B cell (primary cell): Measurements from ENCODE around the gene KCTD13. TPM values are rescaled to one million over a fixed set of nuclear protein-coding genes. Genes with fewer than 3 reads are reported as not detected.

Source experiments
- ATAC-seq: fragments of 200-7000 bp; cut with Tn5 transposase; one replicate; pipeline ENCODE4 v1.10.0; 2021; ENCODE audit warnings: low read depth, mild to moderate bottlenecking, moderate number of reproducible peaks, moderate library complexity
- CTCF ChIA-PET: fragments of 350-600 bp; sonication (Branson Sonifier 250); formaldehyde crosslinking; loops from one replicate; lab custom pipeline; 2021; ENCODE audit warnings: antibody characterized with exemption, inconsistent platforms; lab: Charles Lee
- POLR2A ChIA-PET: fragments of 350-600 bp; sonication (Branson Sonifier 250); formaldehyde crosslinking; loops from one replicate; lab custom pipeline; 2021; ENCODE audit warnings: antibody characterized with exemption; lab: Charles Lee
- DNase-seq: peaks from one replicate; pipeline ENCODE4 v3.0.0; 2013
- H2AFZ ChIP-seq: 2 replicates; pipeline ENCODE4 v1.6.1; 2012; ENCODE audit warnings: mild to moderate bottlenecking, low read depth, low read length; ENCODE audit not compliant: insufficient read depth, poor library complexity, severe bottlenecking
- H3K27ac ChIP-seq, 2 donors: 1 replicate in 1 of 2; 2 replicates in 1 of 2; pipeline ENCODE4 v1.5.1; 2012 to 2013; ENCODE audit warnings: low read length in 2 of 2, mild to moderate bottlenecking in 2 of 2, moderate library complexity in 1 of 2
- H3K27me3 ChIP-seq, 4 experiments: fragments of 200-600 bp in 1 of 4; sonication (generic) in 1 of 4; replicated peaks in 1 of 4; 1 replicate in 2 of 4; 2 replicates in 2 of 4; pipeline versions ENCODE4 v1.6.1 to v1.7.0; 2013 to 2016; ENCODE audit warnings: low read length in 3 of 4, mild to moderate bottlenecking in 2 of 4, mixed read lengths in 1 of 4, moderate library complexity in 1 of 4; ENCODE audit not compliant: insufficient read depth in 4 of 4, control insufficient read depth in 3 of 4; ENCODE audit errors: control extremely low read depth in 1 of 4
- H3K36me3 ChIP-seq, 2 experiments: replicated peaks in 1 of 2; 1 replicate in 1 of 2; 2 replicates in 1 of 2; pipeline versions ENCODE4 v1.6.1 to v1.7.1; 2013; ENCODE audit warnings: low read length in 1 of 2; ENCODE audit not compliant: insufficient read depth in 2 of 2, control insufficient read depth in 1 of 2; ENCODE audit errors: control extremely low read depth in 1 of 2, extremely low read depth in 1 of 2
- H3K4me1 ChIP-seq, 2 donors: fragments of 200-600 bp in 1 of 2; sonication (generic) in 1 of 2; 1 replicate in 1 of 2; 2 replicates in 1 of 2; pipeline versions ENCODE4 v1.5.1 to v1.6.1; 2013 to 2017; ENCODE audit warnings: low read length in 2 of 2; ENCODE audit not compliant: control insufficient read depth in 2 of 2, insufficient read depth in 2 of 2
- H3K4me2 ChIP-seq: replicated peaks from 2 replicates; pipeline ENCODE3; 2012; ENCODE audit warnings: mild to moderate bottlenecking, low read depth, low read length; ENCODE audit not compliant: poor library complexity, severe bottlenecking
- H3K4me3 ChIP-seq, 5 experiments: fragments of 200-600 bp in 1 of 5; sonication (generic) in 1 of 5; 1 replicate in 3 of 5; 2 replicates in 2 of 5; pipeline versions ENCODE4 v1.5.1 to v1.7.0; 2011 to 2016; ENCODE audit warnings: low read length in 4 of 5, mild to moderate bottlenecking in 4 of 5, low read depth in 2 of 5, control low read depth in 1 of 5, moderate library complexity in 1 of 5; ENCODE audit not compliant: insufficient read depth in 1 of 5; ENCODE audit errors: control extremely low read depth in 1 of 5, extremely low read depth in 1 of 5
- H3K79me2 ChIP-seq: fragments of 200-600 bp; sonication (generic); one replicate; pipeline ENCODE4 v1.6.0; 2016; ENCODE audit warnings: low read length; ENCODE audit not compliant: control insufficient read depth, insufficient read depth
- H3K9ac ChIP-seq: fragments of 200-600 bp; sonication (generic); 2 replicates; pipeline ENCODE4 v1.6.1; 2017; ENCODE audit warnings: mild to moderate bottlenecking, low read length, moderate library complexity
- H3K9me3 ChIP-seq, 3 donors: one replicate each; pipeline versions ENCODE4 v1.6.1 to v1.7.1; 2013; ENCODE audit warnings: low read length in 2 of 3; ENCODE audit not compliant: control insufficient read depth in 2 of 3, insufficient read depth in 1 of 3; ENCODE audit errors: control extremely low read depth in 1 of 3
- H4K20me1 ChIP-seq: 2 replicates; pipeline ENCODE4 v1.6.0; 2012; ENCODE audit warnings: mild to moderate bottlenecking, low read length; ENCODE audit not compliant: insufficient read depth, control insufficient read depth, poor library complexity, severe bottlenecking
- H3K27ac Mint-ChIP-seq: one replicate; pipeline ENCODE4 v1.8.0; 2021; ENCODE audit warnings: mixed read lengths
- H3K27me3 Mint-ChIP-seq: one replicate; pipeline ENCODE4 v1.8.0; 2021; ENCODE audit warnings: mixed read lengths
- H3K4me1 Mint-ChIP-seq: one replicate; pipeline ENCODE4 v1.8.0; 2021; ENCODE audit warnings: mixed read lengths
- H3K4me3 Mint-ChIP-seq: one replicate; pipeline ENCODE4 v1.8.0; 2021; ENCODE audit warnings: mixed read lengths
- H3K9me3 Mint-ChIP-seq: one replicate; pipeline ENCODE4 v1.8.0; 2022; ENCODE audit warnings: mixed read lengths; ENCODE audit not compliant: insufficient read depth
- CTCF ChIP-seq: fragments of 200-600 bp; IDR thresholded peaks from one replicate; pipeline ENCODE4 v1.8.0; 2022; ENCODE audit warnings: antibody characterized with exemption, mild to moderate bottlenecking
- EZH2 ChIP-seq: IDR thresholded peaks from 2 replicates; pipeline ENCODE4 v1.6.1; 2012; ENCODE audit warnings: borderline replicate concordance, low read depth, mild to moderate bottlenecking, moderate library complexity, low read length; ENCODE audit not compliant: insufficient read depth, poor library complexity, severe bottlenecking
- WGBS: methylation state at CpG from one replicate; pipeline ENCODE4 v1.1.5; 2013; ENCODE audit warnings: missing lambda C conversion rate; ENCODE audit not compliant: insufficient coverage; 5-methylcytosine and 5-hydroxymethylcytosine counted together
- intact Hi-C: fragments of 100-400 bp; cut with micrococcal nuclease; formaldehyde crosslinking; loops from one replicate; pipeline ENCODE4 v1.10.0; 2022
- polyA plus RNA-seq: library from polyadenylated mRNA; depleted of rRNA; stranded (reverse); fragments of >200 nt; gene quantifications from 2 replicates; pipeline ENCODE4 v1.2.3, GENCODE V29; 2012
- total RNA-seq, 2 donors: library from RNA; stranded (reverse); fragments of 120-200 nt in 1 of 2; gene quantifications; 1 replicate in 1 of 2; 2 replicates in 1 of 2; pipeline versions ENCODE4 v1.2.3 to v1.2.4, GENCODE V29; 2013 to 2022

KCTD13 gene
- total and polyA plus RNA-seq, 2 donors (not counting 1 experiment from before 2014, with no cell fraction given) = 61.5 to 74.3 TPM

GRCh38 chr16:29898135-29898803, 27.8 kb downstream of the KCTD13 start:
- no peak for DNase-seq
- Mint-ChIP-seq H3K27ac (no peak overlapping the region), H3K9me3 (no peaks in the 10 kb centered on the region), H3K4me3 (no peak overlapping the region), H3K4me1 (peaks cover 3% of the 10 kb centered on the region), H3K27me3 (peaks cover 37% of the 10 kb centered on the region)
- no peaks in the 10 kb centered on the region for H3K79me2 ChIP-seq
- peaks cover 0 to 22% (median 0%) of the 10 kb centered on the region in 3 donors for H3K9me3 ChIP-seq
- H4K20me1 ChIP-seq = no peaks in the 10 kb centered on the region
- CTCF ChIA-PET = no interaction called here
- no peak for TF ChIP-seq EZH2
- no peak for TF ChIP-seq CTCF
- H3K27me3 ChIP-seq = peaks cover 0 to 48% (median 25%) of the 10 kb centered on the region in 4 experiments
- H3K27ac ChIP-seq = no peak overlapping the region
- no peak for ATAC-seq
- 11% methylated on average over 8 of the region's 9 CpGs for whole genome bisulfite sequencing
- no peak overlapping the region for H3K4me2 ChIP-seq
- no peak overlapping the region for H3K9ac ChIP-seq
- intact Hi-C loops = no loop called here
- no peak overlapping the region for H2AFZ ChIP-seq
- POLR2A ChIA-PET = no interaction called here
- H3K4me1 ChIP-seq = peaks cover 15 to 22% of the 10 kb centered on the region in 2 donors
- no peaks in the 10 kb centered on the region for H3K36me3 ChIP-seq
- H3K4me3 ChIP-seq = no peak overlapping the region

GRCh38 chr16:29897333-29897732, 28.7 kb downstream of the KCTD13 start:
- ATAC-seq (no peak), DNase-seq (no peak)
- intact Hi-C loops = no loop called here
- H3K4me2 ChIP-seq = no peak overlapping the region
- no peak overlapping the region for H3K4me3 Mint-ChIP-seq
- no peak overlapping the region for H3K4me3 ChIP-seq
- peaks cover 0 to 48% (median 25%) of the 10 kb centered on the region in 4 experiments for H3K27me3 ChIP-seq
- TF ChIP-seq CTCF (no peak), EZH2 (no peak)
- H3K27me3 Mint-ChIP-seq = peaks cover 37% of the 10 kb centered on the region
- no peaks in the 10 kb centered on the region for H3K79me2 ChIP-seq
- ChIA-PET CTCF (no interaction called here), POLR2A (no interaction called here)
- no peak overlapping the region for H2AFZ ChIP-seq
- peaks cover 0 to 22% (median 0%) of the 10 kb centered on the region in 3 donors for H3K9me3 ChIP-seq
- no peak overlapping the region for H3K27ac ChIP-seq
- 72% methylated on average over 4 of the region's 4 CpGs for WGBS
- no peak overlapping the region for H3K27ac Mint-ChIP-seq
- H3K9me3 Mint-ChIP-seq = no peaks in the 10 kb centered on the region
- H3K4me1 Mint-ChIP-seq = peaks cover 3% of the 10 kb centered on the region
- H3K36me3 ChIP-seq = no peaks in the 10 kb centered on the region
- H3K4me1 ChIP-seq = peaks cover 15 to 22% of the 10 kb centered on the region in 2 donors
- no peaks in the 10 kb centered on the region for H4K20me1 ChIP-seq
- no peak overlapping the region for H3K9ac ChIP-seq
